ENCODE measurements around the gene NSDHL. TPM values are rescaled to one million over a fixed set of nuclear protein-coding genes. Genes with fewer than 3 reads are reported as not detected.

NSDHL gene
- total and polyA plus RNA-seq, 2 of the 4 experiments (the other 2 are of a cell fraction), result 22.8 to 26.0 TPM

Other genes with a start within 250 kb of the NSDHL start
- under 0.01 TPM in 1 of 2 replicates, not detected in the other for gene GABRQ, start 193.2 kb upstream of the NSDHL start, total RNA-seq (2012; rRNA removed)
- 0.03 TPM in 2 replicates for gene GABRQ, start 193.2 kb upstream of the NSDHL start, polyA plus RNA-seq (2012; rRNA removed)
- not detected in 2 replicates for gene MAGEA3, start 132.3 kb upstream of the NSDHL start, total RNA-seq (2012; rRNA removed)
- not detected in 2 replicates for gene MAGEA3, start 132.3 kb upstream of the NSDHL start, polyA plus RNA-seq (2012; rRNA removed)
- not detected in 2 replicates for gene CSAG2, start 121.8 kb upstream of the NSDHL start, total RNA-seq (2012; rRNA removed)
- not detected in 2 replicates for gene CSAG2, start 121.8 kb upstream of the NSDHL start, polyA plus RNA-seq (2012; rRNA removed)
- not detected in 2 replicates for gene MAGEA2B, start 116.4 kb upstream of the NSDHL start, total RNA-seq (2012; rRNA removed)
- not detected in 2 replicates for gene MAGEA2B, start 116.4 kb upstream of the NSDHL start, polyA plus RNA-seq (2012; rRNA removed)
- not detected in 2 replicates for gene CSAG1, start 97.3 kb upstream of the NSDHL start, total RNA-seq (2012; rRNA removed)
- not detected in 2 replicates for gene CSAG1, start 97.3 kb upstream of the NSDHL start, polyA plus RNA-seq (2012; rRNA removed)
- gene MAGEA12, start 97.3 kb upstream of the NSDHL start, total RNA-seq (2012; rRNA removed), result not detected in 2 replicates
- gene MAGEA12, start 97.3 kb upstream of the NSDHL start, polyA plus RNA-seq (2012; rRNA removed), result not detected in 2 replicates
- not detected in 2 replicates for gene MAGEA2, start 77.2 kb upstream of the NSDHL start, total RNA-seq (2012; rRNA removed)
- not detected in 2 replicates for gene MAGEA2, start 77.2 kb upstream of the NSDHL start, polyA plus RNA-seq (2012; rRNA removed)
- not detected in 2 replicates for gene CSAG3, start 71.8 kb upstream of the NSDHL start, total RNA-seq (2012; rRNA removed)
- not detected in 2 replicates for gene CSAG3, start 71.8 kb upstream of the NSDHL start, polyA plus RNA-seq (2012; rRNA removed)
- gene MAGEA6, start 61.4 kb upstream of the NSDHL start, total RNA-seq (2012; rRNA removed), result not detected in 2 replicates
- not detected in 2 replicates for gene MAGEA6, start 61.4 kb upstream of the NSDHL start, polyA plus RNA-seq (2012; rRNA removed)
- gene CETN2, start 306 bp upstream of the NSDHL start, total RNA-seq (2012; rRNA removed), result 15.8 and 25.8 TPM in 2 replicates
- 31.2 and 34.0 TPM in 2 replicates for gene CETN2, start 306 bp upstream of the NSDHL start, polyA plus RNA-seq (2012; rRNA removed)
- gene ZNF185, start 67.0 kb downstream of the NSDHL start, total RNA-seq (2012; rRNA removed), result 3.2 and 3.6 TPM in 2 replicates
- 6.2 and 6.3 TPM in 2 replicates for gene ZNF185, start 67.0 kb downstream of the NSDHL start, polyA plus RNA-seq (2012; rRNA removed)
- gene PNMA5, start 163.1 kb downstream of the NSDHL start, total RNA-seq (2012; rRNA removed), result not detected in 2 replicates
- not detected in 2 replicates for gene PNMA5, start 163.1 kb downstream of the NSDHL start, polyA plus RNA-seq (2012; rRNA removed)
- not detected in 2 replicates for gene PNMA3, start 225.4 kb downstream of the NSDHL start, total RNA-seq (2012; rRNA removed)
- gene PNMA3, start 225.4 kb downstream of the NSDHL start, polyA plus RNA-seq (2012; rRNA removed), result 0.03 TPM in 1 of 2 replicates, not detected in the other
- gene PNMA6A, start 241.4 kb downstream of the NSDHL start, total RNA-seq (2012; rRNA removed), result 0.18 and 0.28 TPM in 2 replicates
- gene PNMA6A, start 241.4 kb downstream of the NSDHL start, polyA plus RNA-seq (2012; rRNA removed), result 0.21 and 0.37 TPM in 2 replicates